Suppressor macrophage (primary cell): ENCODE results near the gene MAP2K3.
"Not testable (repeated sequence)": the region's sequence is repeated elsewhere in the genome, so short reads cannot be mapped to it uniquely, and the experiment has no call there.

Experiments
- DNase-seq, 4 experiments: peaks; one replicate each; pipeline ENCODE4 v3.0.0-alpha.2; 2020 to 2022

MAP2K3 gene

GRCh38 chr17:21328778-21329177 lies 44.3 kb downstream of the MAP2K3 start:
- DNase-seq, result not testable (repeated sequence)

GRCh38 chr17:21330436-21331160 lies 46.1 kb downstream of the MAP2K3 start:
- DNase-seq, result no peak

GRCh38 chr17:21336541-21337294 lies 52.2 kb downstream of the MAP2K3 start:
- DNase-seq, result not testable (repeated sequence)

- DNase-seq, result not testable (repeated sequence)
Observed at GRCh38 chr17:21337981-21338625, 53.6 kb downstream of the MAP2K3 start.

GRCh38 chr17:21339011-21339410 lies 54.5 kb downstream of the MAP2K3 start:
- no peak for DNase-seq

- not testable (repeated sequence) for DNase-seq
Observed at GRCh38 chr17:21339571-21339970, 55.1 kb downstream of the MAP2K3 start.

- DNase-seq, result not testable (repeated sequence)
Observed at GRCh38 chr17:21340407-21340806, 55.9 kb downstream of the MAP2K3 start.

- not testable (repeated sequence) for DNase-seq
Observed at GRCh38 chr17:21341279-21341678, 56.8 kb downstream of the MAP2K3 start.

- not testable (repeated sequence) for DNase-seq
Observed at GRCh38 chr17:21341925-21342540, 57.5 kb downstream of the MAP2K3 start.

- not testable (repeated sequence) for DNase-seq
Observed at GRCh38 chr17:21343061-21343949, 58.8 kb downstream of the MAP2K3 start.

- DNase-seq, result not testable (repeated sequence)
Observed at GRCh38 chr17:21344801-21345200, 60.3 kb downstream of the MAP2K3 start.

- no peak for DNase-seq
Observed at GRCh38 chr17:21345236-21345635, 60.7 kb downstream of the MAP2K3 start.

- not testable (repeated sequence) for DNase-seq
Observed at GRCh38 chr17:21346107-21346506, 61.6 kb downstream of the MAP2K3 start.

- not testable (repeated sequence) for DNase-seq
Observed at GRCh38 chr17:21346651-21347250, 62.2 kb downstream of the MAP2K3 start.

GRCh38 chr17:21347660-21348059 lies 63.1 kb downstream of the MAP2K3 start:
- not testable (repeated sequence) for DNase-seq

- not testable (repeated sequence) for DNase-seq
Observed at GRCh38 chr17:21348081-21348925, 63.8 kb downstream of the MAP2K3 start.

- DNase-seq, result not testable (repeated sequence)
Observed at GRCh38 chr17:21348926-21349261, 64.4 kb downstream of the MAP2K3 start.

GRCh38 chr17:21349358-21350050 lies 65.0 kb downstream of the MAP2K3 start:
- DNase-seq, result not testable (repeated sequence)

GRCh38 chr17:21350495-21350894 lies 66.0 kb downstream of the MAP2K3 start:
- DNase-seq, result not testable (repeated sequence)
